Neural cell (in vitro differentiated cells): Measurements from ENCODE around the gene TMEM185B.

ENCODE experiments used
- EP300 ChIP-seq: fragments of 450-650 bp; conservative IDR thresholded peaks from 2 replicates; pipeline ENCODE4 v1.6.1; 2014; ENCODE audit warnings: antibody characterized with exemption, mild to moderate bottlenecking, moderate library complexity; ENCODE audit not compliant: poor library complexity, severe bottlenecking
- EZH2 ChIP-seq: fragments of 200-600, 300-800 bp; shearing (Covaris generic), sonication (generic); IDR thresholded peaks from 2 replicates; pipeline ENCODE4 v1.6.1; 2014; ENCODE audit warnings: antibody characterized with exemption, low read length, borderline replicate concordance, mild to moderate bottlenecking; ENCODE audit not compliant: insufficient read depth, poor library complexity, severe bottlenecking
- MXI1 ChIP-seq: fragments of 450-650 bp; conservative IDR thresholded peaks from 2 replicates; pipeline ENCODE4 v1.6.1; 2014; ENCODE audit warnings: antibody characterized with exemption, mild to moderate bottlenecking; ENCODE audit not compliant: poor library complexity, severe bottlenecking
- POLR2AphosphoS5 ChIP-seq: IDR thresholded peaks from 2 replicates; pipeline ENCODE4 v1.6.1; 2012
- RAD21 ChIP-seq: fragments of 450-650 bp; conservative IDR thresholded peaks from 2 replicates; pipeline ENCODE4 v1.6.1; 2014; ENCODE audit warnings: antibody characterized with exemption, mild to moderate bottlenecking, moderate library complexity
- REST ChIP-seq: IDR thresholded peaks from 2 replicates; pipeline ENCODE4 v1.6.1; 2012; ENCODE audit warnings: borderline replicate concordance
- SMC3 ChIP-seq: fragments of 450-650 bp; conservative IDR thresholded peaks from 2 replicates; pipeline ENCODE4 v1.6.1; 2014; ENCODE audit warnings: antibody characterized with exemption, mild to moderate bottlenecking, moderate library complexity; ENCODE audit not compliant: poor library complexity
- TAF1 ChIP-seq: IDR thresholded peaks from 2 replicates; pipeline ENCODE4 v1.6.1; 2012; ENCODE audit warnings: low read depth
- TF ChIP-seq, protein P1 (sequence below): fragments of 450-650 bp; IDR thresholded peaks from 2 replicates; pipeline ENCODE4 v1.5.1; 2014; ENCODE audit warnings: antibody characterized with exemption, mild to moderate bottlenecking, moderate library complexity; ENCODE audit not compliant: poor library complexity, severe bottlenecking

DNA sequence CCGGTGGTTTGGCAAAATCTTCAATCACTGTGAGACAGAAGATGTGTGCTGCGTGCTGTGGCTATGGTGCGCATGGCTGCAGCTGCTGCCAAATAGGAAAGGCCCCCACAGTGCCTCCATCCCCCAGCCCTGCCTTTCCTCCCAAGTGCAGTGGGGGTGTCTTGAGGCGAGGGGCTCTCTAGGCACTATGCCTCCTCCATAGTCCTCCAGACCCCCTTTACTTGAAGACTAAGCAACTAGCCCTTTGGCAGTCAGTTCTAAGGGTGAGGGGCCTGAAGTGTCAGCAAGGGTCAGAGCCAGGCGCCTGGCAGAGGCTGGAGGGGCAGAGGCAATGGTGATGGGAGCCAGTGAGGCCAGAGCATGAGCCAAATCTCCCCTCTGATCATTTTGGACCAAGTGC is 13.6 kb upstream of the TMEM185B start:
- no peak for TF ChIP-seq REST
- TF ChIP-seq, protein P1, sequence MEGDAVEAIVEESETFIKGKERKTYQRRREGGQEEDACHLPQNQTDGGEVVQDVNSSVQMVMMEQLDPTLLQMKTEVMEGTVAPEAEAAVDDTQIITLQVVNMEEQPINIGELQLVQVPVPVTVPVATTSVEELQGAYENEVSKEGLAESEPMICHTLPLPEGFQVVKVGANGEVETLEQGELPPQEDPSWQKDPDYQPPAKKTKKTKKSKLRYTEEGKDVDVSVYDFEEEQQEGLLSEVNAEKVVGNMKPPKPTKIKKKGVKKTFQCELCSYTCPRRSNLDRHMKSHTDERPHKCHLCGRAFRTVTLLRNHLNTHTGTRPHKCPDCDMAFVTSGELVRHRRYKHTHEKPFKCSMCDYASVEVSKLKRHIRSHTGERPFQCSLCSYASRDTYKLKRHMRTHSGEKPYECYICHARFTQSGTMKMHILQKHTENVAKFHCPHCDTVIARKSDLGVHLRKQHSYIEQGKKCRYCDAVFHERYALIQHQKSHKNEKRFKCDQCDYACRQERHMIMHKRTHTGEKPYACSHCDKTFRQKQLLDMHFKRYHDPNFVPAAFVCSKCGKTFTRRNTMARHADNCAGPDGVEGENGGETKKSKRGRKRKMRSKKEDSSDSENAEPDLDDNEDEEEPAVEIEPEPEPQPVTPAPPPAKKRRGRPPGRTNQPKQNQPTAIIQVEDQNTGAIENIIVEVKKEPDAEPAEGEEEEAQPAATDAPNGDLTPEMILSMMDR, result no peak
- no peak for TF ChIP-seq TAF1
- no peak for TF ChIP-seq EZH2
- TF ChIP-seq SMC3, result no peak
- TF ChIP-seq POLR2AphosphoS5, result no peak
- TF ChIP-seq EP300, result no peak
- no peak for TF ChIP-seq MXI1
- no peak for TF ChIP-seq RAD21
